GM12878 (cell line): ENCODE data around the gene KRT28. TPM values are rescaled to one million over a fixed set of nuclear protein-coding genes. Genes with fewer than 3 reads are reported as not detected.

Experiments used
- ATAC-seq: fragments of 200-7000 bp; cut with Tn5 transposase; 3 replicates; pipeline ENCODE4 v1.9.1; 2020; ENCODE audit warnings: mild to moderate bottlenecking, moderate library complexity
- BruUV-seq: library from RNA; stranded (reverse); fragments of 400-500 nt; replicated peaks from 2 replicates; lab custom pipeline; 2021; lab: Mats Ljungman, UMichigan
- CTCF ChIA-PET: fragments of 300-600 bp; sonication (Branson Sonifier 250); formaldehyde crosslinking; extraction: SDS; loops from one replicate; lab custom pipeline; 2021; ENCODE audit warnings: inconsistent platforms; lab: Yijun Ruan, JAX
- POLR2A ChIA-PET: fragments of 350-600 bp; formaldehyde crosslinking; extraction: SDS; loops from one replicate; lab custom pipeline; 2021; ENCODE audit warnings: inconsistent platforms; lab: Charles Lee
- RAD21 ChIA-PET: fragments of 300-600 bp; sonication (Branson Sonifier 250); formaldehyde crosslinking; loops from one replicate; lab custom pipeline; 2023; ENCODE audit warnings: antibody characterized with exemption; ENCODE audit not compliant: unreplicated experiment; lab: Charles Lee
- SMC1A ChIA-PET: fragments of 300-600 bp; sonication (Branson Sonifier 250); formaldehyde crosslinking; loops from one replicate; lab custom pipeline; 2023; ENCODE audit not compliant: unreplicated experiment, uncharacterized antibody; lab: Charles Lee
- DNase-seq: peaks from one replicate; pipeline ENCODE4 v3.0.0-alpha.2; 2011; ENCODE audit warnings: low read depth, low spot score
- FAIRE-seq: peaks from 3 replicates; lab custom pipeline; 2011; peaks lifted over from hg19 to GRCh38; lab: Jason Lieb, UNC
- H2AFZ ChIP-seq: 2 replicates; pipeline ENCODE4 v1.6.0; 2011; ENCODE audit warnings: low read depth, low read length, control low read depth; ENCODE audit not compliant: control insufficient read depth
- H3K27ac ChIP-seq: 2 replicates; pipeline ENCODE4 v1.5.1; 2011; ENCODE audit warnings: control low read depth; ENCODE audit not compliant: control insufficient read depth, insufficient read depth
- H3K27me3 ChIP-seq, 2 experiments: replicated peaks in 1 of 2; 2 replicates each; pipeline versions ENCODE4 v1.6.0 to v1.6.1; 2011; ENCODE audit warnings: low read length in 1 of 2; ENCODE audit not compliant: control insufficient read depth in 2 of 2, insufficient read depth in 2 of 2
- H3K36me3 ChIP-seq, 2 experiments: 2 replicates each; pipeline ENCODE4 v1.5.1; 2011; ENCODE audit warnings: low read length in 1 of 2; ENCODE audit not compliant: control insufficient read depth in 2 of 2, insufficient read depth in 2 of 2
- H3K4me1 ChIP-seq: 2 replicates; pipeline ENCODE4 v1.6.1; 2011; ENCODE audit warnings: mild to moderate bottlenecking, low read length, moderate library complexity, mixed read lengths; ENCODE audit not compliant: control insufficient read depth, insufficient read depth
- H3K4me2 ChIP-seq: 2 replicates; pipeline ENCODE4 v1.6.0; 2011; ENCODE audit warnings: control low read depth; ENCODE audit not compliant: control insufficient read depth, insufficient read depth
- H3K4me3 ChIP-seq: fragments of 200-600 bp; sonication (generic); 2 replicates; pipeline ENCODE4 v1.5.1; 2016
- H3K79me2 ChIP-seq: 2 replicates; pipeline ENCODE4 v1.6.0; 2011; ENCODE audit warnings: low read length; ENCODE audit not compliant: control insufficient read depth, insufficient read depth
- H3K9ac ChIP-seq: 2 replicates; pipeline ENCODE4 v1.8.0; 2011; ENCODE audit warnings: low read length, control low read depth, mixed read lengths; ENCODE audit not compliant: control insufficient read depth, insufficient read depth
- H3K9me3 ChIP-seq: replicated peaks from 3 replicates; pipeline ENCODE4 v1.5.1; 2011; ENCODE audit warnings: mild to moderate bottlenecking, low read length; ENCODE audit not compliant: control insufficient read depth, insufficient read depth
- H4K20me1 ChIP-seq: 2 replicates; pipeline ENCODE4 v1.6.0; 2011; ENCODE audit not compliant: control insufficient read depth, insufficient read depth
- ATF3 ChIP-seq: IDR thresholded peaks from 2 replicates; pipeline ENCODE4 v1.6.1; 2011; ENCODE audit warnings: low read depth, mild to moderate bottlenecking, low read length, moderate library complexity, borderline replicate concordance; ENCODE audit errors: extremely low read depth
- NFIC ChIP-seq: IDR thresholded peaks from 2 replicates; pipeline ENCODE4 v1.6.1; 2012; ENCODE audit warnings: low read depth, mild to moderate bottlenecking, inconsistent platforms, low read length, moderate library complexity
- RAD21 ChIP-seq: IDR thresholded peaks from 2 replicates; pipeline ENCODE4 v1.6.1; 2011; ENCODE audit warnings: mild to moderate bottlenecking, low read depth, low read length, moderate library complexity; ENCODE audit not compliant: insufficient read depth
- RUNX3 ChIP-seq: IDR thresholded peaks from 2 replicates; pipeline ENCODE4 v1.6.1; 2012; ENCODE audit warnings: low read length, inconsistent platforms
- SMAD5 ChIP-seq: IDR thresholded peaks from 2 replicates; pipeline ENCODE4 v1.6.1; 2016; ENCODE audit warnings: antibody characterized with exemption, low read depth
- TCF7 ChIP-seq: IDR thresholded peaks from 2 replicates; pipeline ENCODE4 v1.6.1; 2014; ENCODE audit warnings: antibody characterized with exemption, borderline replicate concordance
- USF2 ChIP-seq: IDR thresholded peaks from 2 replicates; pipeline ENCODE4 v1.6.1; 2011; ENCODE audit warnings: low read depth, low read length, improper control_type of control experiment, borderline replicate concordance
- ZNF592 ChIP-seq: fragments of 450-650 bp; IDR thresholded peaks from 2 replicates; pipeline ENCODE4 v1.6.1; 2017; ENCODE audit warnings: mild to moderate bottlenecking, moderate library complexity
- WGBS: methylation state at CpG from one replicate; pipeline ENCODE4 v1.1.6; 2016; ENCODE audit warnings: low lambda C conversion rate; ENCODE audit not compliant: insufficient replicate concordance, insufficient coverage; ENCODE audit errors: missing lambda C conversion rate; 5-methylcytosine and 5-hydroxymethylcytosine counted together
- in situ Hi-C: fragments of 300-500 bp; cut with MboI; formaldehyde crosslinking; loops from 9 replicates; pipeline ENCODE4 v1.14.3; 2018; ENCODE audit warnings: mixed read lengths
- intact Hi-C: fragments of 100-400 bp; cut with micrococcal nuclease; formaldehyde crosslinking; loops from one replicate; pipeline ENCODE4 v1.14.2; 2022; ENCODE audit not compliant: unreplicated experiment
- polyA plus RNA-seq, 11 experiments: library from polyadenylated mRNA; depleted of rRNA in 4 of 11; unstranded in 6 of 11; stranded (reverse) in 5 of 11; fragments of >200 nt; fragmentation: Nextera tagmentation in 4 of 11; fragmentation: Illumina TruSeq in 1 of 11; extraction: Ambion mirVana in 4 of 11; extraction: Trizol in 1 of 11; gene quantifications; 1 replicate in 1 of 11; 2 replicates in 10 of 11; pipeline versions ENCODE4 v1.2.1 to v1.2.3, GENCODE V29; 2011 to 2016; ENCODE audit warnings: inconsistent platforms in 2 of 11, missing spikeins in 2 of 11, low read depth in 1 of 11
- total RNA-seq, 4 experiments: library from RNA; depleted of rRNA in 3 of 4; stranded (reverse); fragments of >200 nt in 3 of 4; fragmentation: Illumina TruSeq in 1 of 4; extraction: Trizol in 1 of 4; gene quantifications; 2 replicates each; pipeline versions ENCODE4 v1.2.1 to v1.2.3, GENCODE V29; 2013 to 2021
- TF ChIP-seq, protein P1 (sequence below): fragments of 450-650 bp; IDR thresholded peaks from 2 replicates; pipeline ENCODE4 v1.6.1; 2017; ENCODE audit warnings: mild to moderate bottlenecking, low read depth, inconsistent platforms; ENCODE audit not compliant: poor library complexity, severe bottlenecking
- TF ChIP-seq, protein P2 (sequence below): fragments of 450-650 bp; IDR thresholded peaks from 2 replicates; pipeline ENCODE4 v1.6.1; 2016; ENCODE audit warnings: mild to moderate bottlenecking

Gene KRT28
- total and polyA plus RNA-seq, 10 of the 15 experiments (the other 5 are each of a cell fraction or from before 2014, with no cell fraction given) = not detected

GRCh38 chr17:40778461-40778860, 21.3 kb downstream of the KRT28 start:
- CTCF ChIA-PET = interaction anchor here (1.0 kb wide), 1 partner anchor 889 kb away, joined by 3 read pairs; no protein-coding TSS in a partner anchor
- ATAC-seq (no peak), FAIRE-seq (no peak), DNase-seq (no peak)
- Histone ChIP-seq H3K27ac (no peak overlapping the region), H3K79me2 (no peaks in the 10 kb centered on the region), H3K9me3 (no peaks in the 10 kb centered on the region), H3K36me3 (no peaks in the 10 kb centered on the region), H3K9ac (no peak overlapping the region), H3K4me1 (no peaks in the 10 kb centered on the region), H2AFZ (no peak overlapping the region), H3K4me2 (no peak overlapping the region), H4K20me1 (no peaks in the 10 kb centered on the region), H3K27me3 (peaks cover 0 to 6% of the 10 kb centered on the region in 2 experiments; a peak in 1 of 4 replicates), H3K4me3 (no peak overlapping the region)
- 17% methylated on average over 5 of the region's 5 CpGs for WGBS
- RAD21 ChIA-PET = no interaction called here
- in situ Hi-C loops = no loop called here
- SMC1A ChIA-PET = no interaction called here
- intact Hi-C loops = loop anchor here (5.0 kb wide), 1 partner anchor 101 kb away; no protein-coding TSS in a partner anchor
- no TSS peak for BruUV-seq
- POLR2A ChIA-PET = no interaction called here
- TF ChIP-seq, protein P1, sequence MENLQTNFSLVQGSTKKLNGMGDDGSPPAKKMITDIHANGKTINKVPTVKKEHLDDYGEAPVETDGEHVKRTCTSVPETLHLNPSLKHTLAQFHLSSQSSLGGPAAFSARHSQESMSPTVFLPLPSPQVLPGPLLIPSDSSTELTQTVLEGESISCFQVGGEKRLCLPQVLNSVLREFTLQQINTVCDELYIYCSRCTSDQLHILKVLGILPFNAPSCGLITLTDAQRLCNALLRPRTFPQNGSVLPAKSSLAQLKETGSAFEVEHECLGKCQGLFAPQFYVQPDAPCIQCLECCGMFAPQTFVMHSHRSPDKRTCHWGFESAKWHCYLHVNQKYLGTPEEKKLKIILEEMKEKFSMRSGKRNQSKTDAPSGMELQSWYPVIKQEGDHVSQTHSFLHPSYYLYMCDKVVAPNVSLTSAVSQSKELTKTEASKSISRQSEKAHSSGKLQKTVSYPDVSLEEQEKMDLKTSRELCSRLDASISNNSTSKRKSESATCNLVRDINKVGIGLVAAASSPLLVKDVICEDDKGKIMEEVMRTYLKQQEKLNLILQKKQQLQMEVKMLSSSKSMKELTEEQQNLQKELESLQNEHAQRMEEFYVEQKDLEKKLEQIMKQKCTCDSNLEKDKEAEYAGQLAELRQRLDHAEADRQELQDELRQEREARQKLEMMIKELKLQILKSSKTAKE = no peak
- TF ChIP-seq RUNX3 = no peak
- no peak for TF ChIP-seq TCF7
- no peak for TF ChIP-seq ATF3
- TF ChIP-seq SMAD5 = no peak
- TF ChIP-seq RAD21 = no peak
- TF ChIP-seq, protein P2, sequence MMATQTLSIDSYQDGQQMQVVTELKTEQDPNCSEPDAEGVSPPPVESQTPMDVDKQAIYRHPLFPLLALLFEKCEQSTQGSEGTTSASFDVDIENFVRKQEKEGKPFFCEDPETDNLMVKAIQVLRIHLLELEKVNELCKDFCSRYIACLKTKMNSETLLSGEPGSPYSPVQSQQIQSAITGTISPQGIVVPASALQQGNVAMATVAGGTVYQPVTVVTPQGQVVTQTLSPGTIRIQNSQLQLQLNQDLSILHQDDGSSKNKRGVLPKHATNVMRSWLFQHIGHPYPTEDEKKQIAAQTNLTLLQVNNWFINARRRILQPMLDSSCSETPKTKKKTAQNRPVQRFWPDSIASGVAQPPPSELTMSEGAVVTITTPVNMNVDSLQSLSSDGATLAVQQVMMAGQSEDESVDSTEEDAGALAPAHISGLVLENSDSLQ = no peak
- no peak for TF ChIP-seq ZNF592
- no peak for TF ChIP-seq NFIC
- no peak for TF ChIP-seq USF2
